ENCODE results near the gene KRTAP5-3.
"Not testable (repeated sequence)": the region's sequence is repeated elsewhere in the genome, so short reads cannot be mapped to it uniquely, and the experiment has no call there.

The KRTAP5-3 gene

DNA sequence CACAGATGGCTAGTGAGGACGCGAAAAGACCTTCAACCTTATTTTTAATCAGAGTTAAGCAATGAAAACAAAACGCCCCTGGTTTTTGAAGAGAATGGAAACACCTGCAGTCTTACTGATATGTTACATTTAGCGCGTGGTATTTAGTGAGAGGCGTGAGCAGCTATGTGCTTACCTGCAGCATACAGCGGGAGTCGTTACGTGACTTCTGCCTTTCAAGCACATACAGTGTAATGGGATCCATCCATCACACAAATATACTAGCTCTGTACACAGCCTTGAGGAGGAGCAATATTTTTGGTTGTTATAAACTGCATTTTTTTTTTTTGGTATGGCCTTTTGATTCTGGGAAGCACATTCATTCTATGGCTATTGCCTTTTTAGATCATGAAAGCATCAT lies 15.6 kb downstream of the KRTAP5-3 start:
- no peak overlapping the region for H3K9ac ChIP-seq (ENCODE audit: low read length)
- no peak for DNase-seq

DNA sequence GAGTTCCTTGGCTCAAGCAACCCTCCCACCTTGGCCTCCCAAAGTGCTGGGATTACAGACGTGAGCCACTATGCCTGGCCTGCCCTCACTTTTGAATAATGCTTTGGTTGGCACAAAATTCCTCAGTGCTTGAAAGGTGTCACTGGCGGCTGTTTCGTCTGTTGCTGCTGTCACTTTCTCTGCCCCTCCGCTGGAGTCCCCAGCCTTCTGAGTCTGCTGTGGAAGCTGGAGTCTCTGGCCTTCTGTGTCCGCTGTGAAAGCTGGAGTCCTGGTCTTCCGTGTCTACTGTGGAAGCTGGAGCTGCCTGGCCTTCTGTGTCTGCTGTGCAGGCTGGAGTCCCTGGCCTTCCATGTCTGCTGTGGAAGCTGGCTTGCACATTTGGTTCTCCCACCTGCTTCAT lies 18.3 kb downstream of the KRTAP5-3 start:
- Histone ChIP-seq H3K36me3 (ENCODE audit: control insufficient read depth in 1 of 2, insufficient read depth in 2 of 2, low read length in 2 of 2) (no peaks in the 10 kb centered on the region), H3K9me3 (ENCODE audit: insufficient read depth, low read depth, low read length) (no peaks in the 10 kb centered on the region), H3K9ac (ENCODE audit: low read length) (no peak overlapping the region), H3K79me1 (ENCODE audit: low read length) (no peaks in the 10 kb centered on the region), H4K12ac (ENCODE audit: low read depth, low read length) (no peak overlapping the region), H3K4ac (ENCODE audit: low read depth, low read length) (no peak overlapping the region), H4K8ac (ENCODE audit: low read depth, low read length) (no peak overlapping the region), H3K79me2 (ENCODE audit: control insufficient read depth, insufficient read depth, low read length, poor library complexity) (no peaks in the 10 kb centered on the region), H3K27me3 (ENCODE audit: insufficient read depth, low read length) (no peaks in the 10 kb centered on the region), H3K23ac (ENCODE audit: low read length) (no peak overlapping the region), H2BK120ac (ENCODE audit: insufficient read depth, low read length, poor library complexity) (no peak overlapping the region), H3K14ac (ENCODE audit: low read length) (no peak overlapping the region), H3K18ac (ENCODE audit: low read length) (no peak overlapping the region), H2BK12ac (ENCODE audit: low read length) (no peak overlapping the region), H2AK5ac (ENCODE audit: low read length) (no peak overlapping the region), H4K91ac (ENCODE audit: low read depth, low read length) (no peak overlapping the region), H3K4me3 (ENCODE audit: low read depth, low read length) (no peak overlapping the region), H2BK5ac (ENCODE audit: low read depth, low read length, poor library complexity) (no peak overlapping the region), H2AFZ (ENCODE audit: insufficient read depth, low read length, poor library complexity) (no peak overlapping the region), H3K4me2 (ENCODE audit: low read length) (no peak overlapping the region), H3K4me1 (ENCODE audit: control insufficient read depth in 1 of 2, insufficient read depth in 2 of 2, low read length in 2 of 2) (no peaks in the 10 kb centered on the region), H3K27ac (ENCODE audit: low read depth, low read length) (no peak overlapping the region)
- no peak for DNase-seq
- WGBS (ENCODE audit: extremely low coverage, insufficient coverage, insufficient read length), result no CpG with 5 or more reads among the region's 6 CpGs

More for the DNA sequence above, 15.6 kb downstream of the KRTAP5-3 start:
- Histone ChIP-seq H3K79me1 (ENCODE audit: low read length) (no peaks in the 10 kb centered on the region), H3K9me3 (ENCODE audit: insufficient read depth, low read depth, low read length) (no peaks in the 10 kb centered on the region), H2BK5ac (ENCODE audit: low read depth, low read length, poor library complexity) (no peak overlapping the region), H3K18ac (ENCODE audit: low read length) (no peak overlapping the region), H3K4me2 (ENCODE audit: low read length) (no peak overlapping the region), H2BK120ac (ENCODE audit: insufficient read depth, low read length, poor library complexity) (no peak overlapping the region), H3K4me3 (ENCODE audit: low read depth, low read length) (no peak overlapping the region), H4K91ac (ENCODE audit: low read depth, low read length) (no peak overlapping the region), H2AK5ac (ENCODE audit: low read length) (no peak overlapping the region), H2AFZ (ENCODE audit: insufficient read depth, low read length, poor library complexity) (no peak overlapping the region), H2BK12ac (ENCODE audit: low read length) (no peak overlapping the region), H4K8ac (ENCODE audit: low read depth, low read length) (no peak overlapping the region), H3K79me2 (ENCODE audit: control insufficient read depth, insufficient read depth, low read length, poor library complexity) (no peaks in the 10 kb centered on the region), H4K12ac (ENCODE audit: low read depth, low read length) (no peak overlapping the region), H3K27me3 (ENCODE audit: insufficient read depth, low read length) (no peaks in the 10 kb centered on the region), H3K4ac (ENCODE audit: low read depth, low read length) (no peak overlapping the region), H3K23ac (ENCODE audit: low read length) (no peak overlapping the region), H3K4me1 (ENCODE audit: control insufficient read depth in 1 of 2, insufficient read depth in 2 of 2, low read length in 2 of 2) (no peaks in the 10 kb centered on the region), H3K14ac (ENCODE audit: low read length) (no peak overlapping the region), H3K36me3 (ENCODE audit: control insufficient read depth in 1 of 2, insufficient read depth in 2 of 2, low read length in 2 of 2) (no peaks in the 10 kb centered on the region), H3K27ac (ENCODE audit: low read depth, low read length) (no peak overlapping the region)
- no CpG with 5 or more reads among the region's 9 CpGs for WGBS (ENCODE audit: extremely low coverage, insufficient coverage, insufficient read length)

DNA sequence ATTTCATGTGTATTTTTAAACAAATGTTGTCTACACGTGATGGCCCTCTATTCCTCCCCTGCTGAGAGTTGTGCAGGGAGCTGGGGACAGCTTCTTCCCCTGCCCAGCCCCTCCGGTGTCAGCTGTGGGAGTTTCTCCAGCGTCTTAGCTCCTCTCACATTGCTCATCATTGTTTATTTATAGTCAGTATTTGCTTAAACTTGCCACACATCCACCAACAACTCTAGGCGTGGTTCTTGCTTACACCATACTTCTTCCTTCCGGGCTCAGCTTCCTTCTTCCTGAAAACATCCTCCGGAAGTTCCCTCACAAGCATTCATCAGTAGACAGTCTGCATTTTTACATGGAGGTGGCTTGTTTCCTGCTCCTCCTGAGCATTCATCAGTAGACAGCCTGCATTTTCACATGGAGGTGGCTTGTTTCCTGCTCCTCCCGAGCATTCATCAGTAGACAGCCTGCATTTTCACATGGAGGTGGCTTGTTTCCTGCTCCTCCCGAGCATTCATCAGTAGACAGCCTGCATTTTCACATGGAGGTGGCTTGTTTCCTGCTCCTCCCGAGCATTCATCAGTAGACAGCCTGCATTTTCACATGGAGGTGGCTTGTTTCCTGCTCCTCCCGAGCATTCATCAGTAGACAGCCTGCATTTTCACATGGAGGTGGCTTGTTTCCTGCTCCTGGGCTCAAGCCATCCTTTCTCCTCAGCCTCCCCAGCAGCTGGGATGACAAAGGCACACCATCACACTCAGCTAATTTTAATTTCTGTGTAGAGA lies 18.9 kb downstream of the KRTAP5-3 start:
- H3K4me2 ChIP-seq (ENCODE audit: low read length); H3K4ac ChIP-seq (ENCODE audit: low read depth, low read length); H3K4me1 ChIP-seq (ENCODE audit: control insufficient read depth in 1 of 2, insufficient read depth in 2 of 2, low read length in 2 of 2); H3K36me3 ChIP-seq (ENCODE audit: control insufficient read depth in 1 of 2, insufficient read depth in 2 of 2, low read length in 2 of 2); H2BK12ac ChIP-seq (ENCODE audit: low read length); H3K79me1 ChIP-seq (ENCODE audit: low read length); H4K91ac ChIP-seq (ENCODE audit: low read depth, low read length); H2AK5ac ChIP-seq (ENCODE audit: low read length); H3K18ac ChIP-seq (ENCODE audit: low read length); H2BK120ac ChIP-seq (ENCODE audit: insufficient read depth, low read length, poor library complexity); H4K8ac ChIP-seq (ENCODE audit: low read depth, low read length); H3K14ac ChIP-seq (ENCODE audit: low read length); H3K27ac ChIP-seq (ENCODE audit: low read depth, low read length); DNase-seq; H3K9ac ChIP-seq (ENCODE audit: low read length); H2BK5ac ChIP-seq (ENCODE audit: low read depth, low read length, poor library complexity); H4K12ac ChIP-seq (ENCODE audit: low read depth, low read length); H3K9me3 ChIP-seq (ENCODE audit: insufficient read depth, low read depth, low read length); H3K23ac ChIP-seq (ENCODE audit: low read length); H3K79me2 ChIP-seq (ENCODE audit: control insufficient read depth, insufficient read depth, low read length, poor library complexity); H3K4me3 ChIP-seq (ENCODE audit: low read depth, low read length); H2AFZ ChIP-seq (ENCODE audit: insufficient read depth, low read length, poor library complexity); H3K27me3 ChIP-seq (ENCODE audit: insufficient read depth, low read length): not testable (repeated sequence)
- WGBS (ENCODE audit: extremely low coverage, insufficient coverage, insufficient read length), result no CpG with 5 or more reads among the region's 10 CpGs

DNA sequence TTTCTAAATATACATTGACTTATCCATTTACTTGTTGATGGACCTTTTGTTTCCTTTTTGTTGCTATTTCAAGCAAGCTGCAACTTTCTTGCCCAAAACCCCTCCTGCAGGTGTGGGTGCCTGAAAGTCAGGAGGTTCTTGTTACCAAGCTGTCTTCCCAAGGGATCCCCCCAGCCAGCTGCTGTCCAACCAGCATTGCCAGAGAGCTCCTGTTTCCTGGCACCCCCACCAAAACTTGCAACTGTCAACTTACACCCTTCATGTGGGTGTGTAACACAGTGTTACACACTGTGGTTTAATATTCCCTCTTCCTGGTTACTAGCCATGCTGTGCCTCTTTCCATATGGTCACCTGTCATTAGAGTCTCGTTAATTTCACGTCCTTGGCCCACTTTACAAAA lies 21.6 kb downstream of the KRTAP5-3 start:
- Histone ChIP-seq H4K12ac (ENCODE audit: low read depth, low read length) (no peak overlapping the region), H3K4me1 (ENCODE audit: control insufficient read depth in 1 of 2, insufficient read depth in 2 of 2, low read length in 2 of 2) (no peaks in the 10 kb centered on the region), H2BK5ac (ENCODE audit: low read depth, low read length, poor library complexity) (no peak overlapping the region), H2AFZ (ENCODE audit: insufficient read depth, low read length, poor library complexity) (no peak overlapping the region), H3K9me3 (ENCODE audit: insufficient read depth, low read depth, low read length) (no peaks in the 10 kb centered on the region), H3K23ac (ENCODE audit: low read length) (no peak overlapping the region), H3K79me1 (ENCODE audit: low read length) (no peaks in the 10 kb centered on the region), H4K91ac (ENCODE audit: low read depth, low read length) (no peak overlapping the region), H3K4me2 (ENCODE audit: low read length) (no peak overlapping the region), H2AK5ac (ENCODE audit: low read length) (no peak overlapping the region), H3K14ac (ENCODE audit: low read length) (no peak overlapping the region), H4K8ac (ENCODE audit: low read depth, low read length) (no peak overlapping the region), H3K18ac (ENCODE audit: low read length) (no peak overlapping the region), H3K4me3 (ENCODE audit: low read depth, low read length) (no peak overlapping the region), H3K4ac (ENCODE audit: low read depth, low read length) (no peak overlapping the region), H3K27me3 (ENCODE audit: insufficient read depth, low read length) (no peaks in the 10 kb centered on the region), H3K27ac (ENCODE audit: low read depth, low read length) (no peak overlapping the region), H3K9ac (ENCODE audit: low read length) (no peak overlapping the region), H2BK120ac (ENCODE audit: insufficient read depth, low read length, poor library complexity) (no peak overlapping the region), H2BK12ac (ENCODE audit: low read length) (no peak overlapping the region), H3K79me2 (ENCODE audit: control insufficient read depth, insufficient read depth, low read length, poor library complexity) (no peaks in the 10 kb centered on the region), H3K36me3 (ENCODE audit: control insufficient read depth in 1 of 2, insufficient read depth in 2 of 2, low read length in 2 of 2) (no peaks in the 10 kb centered on the region)
- DNase-seq, result no peak
- no CpG with 5 or more reads among the region's 2 CpGs for WGBS (ENCODE audit: extremely low coverage, insufficient coverage, insufficient read length)

All from trophoblast cell (in vitro differentiated cells and primary cell).